ENCODE results near the gene INTS7. TPM values are rescaled to one million over a fixed set of nuclear protein-coding genes. Genes with fewer than 3 reads are reported as not detected.

The INTS7 gene
- total RNA-seq, 1 experiment from 2014 or later = 21.7 TPM

- DNase-seq (ENCODE audit: low read depth, low spot score) (no peak), ATAC-seq (peak; percentile 84)
- H3K79me2 ChIP-seq (ENCODE audit: insufficient read depth, low read length) = no peaks in the 10 kb centered on the region
- ChIA-PET CTCF (interaction anchor here (0.9 kb wide), 1 partner anchor 247 kb away, joined by 4 read pairs; no protein-coding TSS in a partner anchor), RAD21 (ENCODE audit: low non-redundant PET in 1 of 2, low total read pairs in 2 of 2, uncharacterized antibody in 2 of 2, unreplicated experiment in 2 of 2) (interaction anchor here in 1 of 2 experiments (1.8 kb wide), 1 partner anchor 247 kb away, joined by 3 read pairs; no protein-coding TSS in a partner anchor), POLR2A (no interaction called here)
- no peak overlapping the region for H3K27ac ChIP-seq (ENCODE audit: low read depth, low read length)
- no peaks in the 10 kb centered on the region for H4K20me1 ChIP-seq (ENCODE audit: insufficient read depth)
- H3K4me3 ChIP-seq (replicated peaks in 1 of 2; ENCODE audit: low read depth in 1 of 2, low read length in 2 of 2) = no peak overlapping the region
- no peak overlapping the region for H3K9ac ChIP-seq (ENCODE audit: low read length)
- H3K4me1 ChIP-seq (ENCODE audit: control insufficient read depth in 1 of 2, insufficient read depth in 2 of 2, low read length in 2 of 2) = no peaks in the 10 kb centered on the region
- H3K9me2 ChIP-seq (ENCODE audit: insufficient read depth) = no peaks in the 10 kb centered on the region
- no peaks in the 10 kb centered on the region for H3K27me3 ChIP-seq (ENCODE audit: insufficient read depth, low read length)
- H2AFZ ChIP-seq (ENCODE audit: low read depth, low read length, poor library complexity, severe bottlenecking) = no peak overlapping the region
- no peaks in the 10 kb centered on the region; a peak in 1 of 4 replicates for H3K36me3 ChIP-seq (ENCODE audit: control insufficient read depth in 1 of 2, insufficient read depth in 2 of 2, low read length in 2 of 2)
- intact Hi-C loops (cut with micrococcal nuclease) = loop anchor here (1.0 kb wide), 1 partner anchor 247 kb away; no protein-coding TSS in a partner anchor
- TF ChIP-seq REST (IDR thresholded peaks at IDR 0.05; ENCODE audit: low read depth) = no peak
- no peak for TF ChIP-seq EZH2 (IDR thresholded peaks at IDR 0.05)
- TF ChIP-seq MAX (IDR thresholded peaks at IDR 0.05) = no peak
- TF ChIP-seq RAD21 (IDR thresholded peaks at IDR 0.05; ENCODE audit: low read depth) = peak; percentile 49
- TF ChIP-seq CTCF (IDR thresholded peaks at IDR 0.05 in 2 of 3, conservative IDR thresholded peaks at IDR 0.05 in 1 of 3; ENCODE audit: borderline replicate concordance in 1 of 3, insufficient read depth in 1 of 3, low read depth in 2 of 3, low read length in 2 of 3) = peak; percentile 28 to 52 (median 48); a peak in 5 of 6 replicates
- BruUV-seq (replicated peaks) = no TSS peak
- H3K9me3 ChIP-seq (ENCODE audit: control insufficient read depth in 1 of 2, insufficient read depth in 1 of 2, low read depth in 1 of 2, low read length in 2 of 2) = no peaks in the 10 kb centered on the region
- no peak overlapping the region for H3K4me2 ChIP-seq (ENCODE audit: low read length)
Observed at GRCh38 chr1:211944733-211945500, 90.4 kb downstream of the INTS7 start.
